Activated CD4-positive, alpha-beta T cell treated with anti-CD3 and anti-CD28 coated beads, Interleukin-2, amount 50 U/mL, for 24 hours (primary cell): ENCODE results near the gene DIS3L2.
"Not testable (repeated sequence)": the region's sequence is repeated elsewhere in the genome, so short reads cannot be mapped to it uniquely, and the experiment has no call there.

Experiments
- DNase-seq, 2 donors: peaks; one replicate each; pipeline ENCODE4 v3.0.0-alpha.2; 2020; ENCODE audit warnings: low read depth in 1 of 2, low spot score in 1 of 2

DIS3L2 gene

GRCh38 chr2:232006253-232006652 is 44.7 kb downstream of the DIS3L2 start:
- DNase-seq, result no peak

DNA sequence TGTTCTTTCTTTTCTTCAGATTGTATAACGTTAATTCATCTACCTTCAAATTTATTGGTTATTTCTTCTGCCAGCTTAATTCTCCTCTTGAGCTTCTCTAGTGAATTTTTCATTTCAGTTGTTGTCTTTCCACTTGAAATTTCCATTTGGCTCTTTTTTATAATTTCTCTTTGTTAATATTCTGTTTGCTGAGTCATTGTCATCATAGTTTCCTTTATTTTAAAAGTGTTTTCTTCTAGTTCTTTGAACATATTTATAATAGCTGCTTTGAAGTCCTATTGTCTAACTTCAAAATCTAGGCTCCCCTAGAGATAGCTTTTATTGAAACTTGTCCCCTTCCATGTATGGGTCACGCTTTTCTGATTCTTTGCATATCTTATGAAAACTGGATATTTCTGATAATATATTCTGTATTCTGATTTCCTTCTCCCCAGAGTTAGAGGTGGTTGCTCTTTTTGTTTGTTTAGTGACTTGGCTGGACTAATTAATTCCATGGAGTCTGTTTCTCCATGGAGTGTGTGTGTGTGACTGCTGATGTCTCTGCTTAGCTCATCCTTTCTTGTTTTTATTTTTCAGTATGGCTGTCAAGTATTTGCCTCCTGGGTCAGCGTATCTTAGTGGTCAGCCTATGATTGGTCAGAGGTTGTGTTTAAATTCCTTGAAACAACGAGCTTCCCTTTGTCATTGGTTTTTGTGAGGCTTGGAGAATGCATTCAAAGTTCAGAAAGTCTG is 47.6 kb downstream of the DIS3L2 start:
- DNase-seq, result no peak

DNA sequence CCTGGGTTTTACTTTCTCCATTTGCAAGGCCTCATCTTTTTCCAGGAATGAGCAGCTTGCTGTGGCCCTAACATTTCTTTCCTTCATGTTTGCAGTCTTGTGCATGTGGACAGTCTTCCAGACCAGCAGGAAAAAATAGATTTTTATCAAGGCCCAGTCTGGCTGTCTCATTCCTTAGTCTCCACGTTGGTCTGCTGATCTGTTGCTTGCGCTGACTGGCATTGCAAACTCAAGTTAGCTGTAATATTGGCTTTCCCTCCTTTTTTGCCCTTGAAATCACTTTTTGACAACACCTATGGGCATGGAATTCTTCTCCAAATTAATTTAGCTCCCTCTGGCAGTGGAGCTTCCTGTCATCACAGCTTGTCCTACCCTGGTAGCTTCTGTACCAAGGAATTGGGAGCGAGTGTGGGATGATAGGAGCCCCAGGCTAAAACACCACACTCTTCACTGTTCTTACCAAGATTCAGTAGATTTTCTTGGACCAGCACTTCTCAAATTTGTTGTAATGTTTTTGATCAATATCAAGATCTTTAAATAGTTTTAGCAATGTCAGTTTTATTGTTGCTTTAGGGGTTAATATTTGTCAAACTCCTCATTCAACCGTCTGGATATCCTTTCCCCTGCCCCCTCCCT is 48.2 kb downstream of the DIS3L2 start:
- DNase-seq, result no peak

- no peak for DNase-seq
Measured at GRCh38 chr2:232013701-232014353, 52.3 kb downstream of the DIS3L2 start.

DNA sequence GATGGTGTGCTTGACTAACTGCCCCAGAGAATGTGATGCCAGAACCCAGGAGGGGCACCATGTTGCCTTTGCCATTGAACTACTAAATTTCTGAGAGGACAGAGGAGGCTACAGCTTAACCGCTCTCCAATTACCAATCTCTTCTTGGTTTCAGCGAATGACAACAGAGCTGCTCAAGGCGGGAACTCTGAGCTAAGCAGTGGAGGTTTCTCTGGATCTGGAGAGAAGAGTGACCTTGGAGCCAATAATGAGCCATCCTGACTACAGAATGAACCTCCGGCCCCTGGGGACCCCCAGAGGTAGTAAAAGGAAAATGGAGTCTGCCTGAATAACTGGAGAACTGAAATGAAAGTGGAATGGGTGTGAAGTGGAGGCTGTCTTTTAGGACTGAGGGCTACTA is 53.2 kb downstream of the DIS3L2 start:
- DNase-seq, result no peak

GRCh38 chr2:232018181-232018580 is 56.7 kb downstream of the DIS3L2 start:
- no peak for DNase-seq

DNA sequence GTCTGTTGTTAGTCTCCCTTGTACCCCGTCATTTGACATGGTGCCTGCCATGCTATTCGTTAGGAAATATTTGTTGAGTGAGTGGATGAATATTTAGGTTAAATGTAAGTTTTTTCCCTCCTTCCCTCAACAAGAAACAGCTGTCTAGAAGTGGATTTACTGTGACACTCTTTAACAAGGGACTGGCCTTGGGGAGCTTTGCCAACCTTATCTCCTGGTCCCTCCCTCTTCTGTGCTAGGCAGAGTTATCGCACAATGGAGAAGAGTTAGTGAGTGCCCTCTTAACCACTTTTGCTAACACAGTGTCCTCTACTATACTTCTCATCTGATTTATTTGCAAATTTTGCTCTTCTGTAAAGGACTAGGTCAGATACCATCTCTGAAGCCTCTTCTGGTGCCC is 61.2 kb downstream of the DIS3L2 start:
- DNase-seq, result no peak

GRCh38 chr2:232023426-232023825 is 61.9 kb downstream of the DIS3L2 start:
- no peak for DNase-seq

DNA sequence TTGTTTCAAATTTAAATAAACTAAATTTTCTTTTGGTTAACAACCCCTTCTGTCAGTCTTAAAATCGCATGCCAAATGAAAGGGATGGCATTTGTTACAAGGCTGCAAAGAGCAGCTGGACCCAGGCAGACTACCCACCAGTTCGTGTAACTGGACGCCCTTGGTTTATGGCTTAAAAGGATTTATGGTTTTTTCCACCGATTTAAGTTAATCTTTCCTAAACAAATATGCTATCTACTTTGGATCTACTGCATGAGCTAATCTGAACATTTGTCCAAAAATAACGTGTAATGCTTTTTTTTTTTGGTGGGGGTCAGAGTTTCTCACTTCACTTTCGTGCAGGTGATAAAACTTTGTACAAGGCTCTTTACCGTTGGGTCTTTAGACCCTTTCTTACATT is 62.9 kb downstream of the DIS3L2 start:
- DNase-seq, result no peak

DNA sequence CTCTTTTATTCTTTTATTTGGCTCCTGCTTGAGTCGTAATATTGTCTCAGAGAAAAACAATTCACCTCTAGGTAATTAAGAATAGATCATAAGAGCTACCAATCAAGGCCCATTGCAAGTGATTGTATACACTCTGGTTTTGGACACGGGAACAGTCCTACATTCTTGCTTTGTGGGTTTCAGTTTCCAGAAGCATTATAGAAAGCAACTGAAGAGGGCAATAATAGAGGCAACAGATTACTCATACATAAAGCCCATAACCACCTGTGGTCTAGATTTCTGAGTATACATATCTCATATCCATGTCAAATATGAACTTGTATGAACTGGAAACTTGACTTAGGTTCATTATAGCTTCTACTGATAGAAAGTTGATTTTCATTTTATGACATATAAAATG is 65.4 kb downstream of the DIS3L2 start:
- DNase-seq, result peak in 1 of 2 donors; percentile 4

- DNase-seq, result no peak
Measured at GRCh38 chr2:232027530-232027929, 66.0 kb downstream of the DIS3L2 start.

DNA sequence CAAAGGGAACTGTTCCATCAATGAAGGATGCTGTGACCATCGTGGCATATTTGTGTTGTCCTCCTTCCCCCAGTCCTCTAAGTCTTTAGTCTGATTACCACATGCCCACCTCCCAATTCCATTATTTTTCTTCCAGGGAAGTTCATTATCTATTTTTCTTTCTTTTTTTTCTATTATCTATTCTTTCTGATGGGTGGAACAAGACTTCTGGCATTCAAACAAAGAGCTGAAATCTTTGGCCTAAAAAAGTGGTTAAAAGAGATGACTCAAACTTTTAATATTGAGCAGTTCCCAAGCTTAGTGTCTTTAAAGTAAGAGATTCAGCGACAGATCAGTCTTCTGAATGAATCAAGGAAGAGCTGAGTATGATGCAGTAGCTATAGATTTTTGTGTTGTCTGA is 66.6 kb downstream of the DIS3L2 start:
- no peak for DNase-seq

DNA sequence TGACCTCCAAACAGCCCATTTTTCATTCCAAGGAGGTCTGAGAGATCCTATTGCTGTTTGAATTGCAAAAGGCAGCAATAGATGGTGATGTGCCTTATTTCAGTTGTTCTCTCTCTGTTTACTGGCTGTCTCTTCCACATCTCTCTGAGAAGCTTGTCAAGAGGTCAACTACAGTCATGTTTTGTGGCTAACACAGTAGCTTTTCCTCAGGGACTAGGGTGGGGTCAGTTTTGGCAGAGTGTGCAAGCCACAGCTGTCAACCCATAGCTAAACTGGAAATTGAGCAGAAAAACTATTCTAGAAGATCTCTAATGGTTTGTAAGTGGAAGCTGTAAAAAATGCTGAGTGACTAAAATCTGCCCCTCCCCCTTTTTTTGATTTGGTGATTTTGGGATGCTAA is 67.1 kb downstream of the DIS3L2 start:
- DNase-seq, result no peak

DNA sequence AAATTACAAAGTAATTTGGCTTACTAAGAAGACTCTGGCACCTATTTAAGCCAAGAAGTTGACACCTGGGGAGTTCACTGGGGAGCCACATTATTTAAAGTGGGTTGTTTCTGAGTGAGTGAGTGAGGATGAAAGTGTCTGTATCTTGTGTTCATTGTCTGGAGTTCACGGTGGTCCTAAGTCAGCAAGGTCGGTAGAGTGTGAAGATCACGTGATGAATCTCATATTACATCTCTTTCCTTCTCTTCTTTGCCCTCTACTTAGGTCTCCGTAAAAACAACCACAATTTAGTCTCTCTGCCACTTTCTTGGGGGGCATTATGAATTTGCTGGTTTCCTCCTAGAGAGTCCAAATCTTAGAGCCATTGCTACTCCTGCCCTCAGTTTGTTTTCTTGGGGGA is 67.8 kb downstream of the DIS3L2 start:
- no peak for DNase-seq

DNA sequence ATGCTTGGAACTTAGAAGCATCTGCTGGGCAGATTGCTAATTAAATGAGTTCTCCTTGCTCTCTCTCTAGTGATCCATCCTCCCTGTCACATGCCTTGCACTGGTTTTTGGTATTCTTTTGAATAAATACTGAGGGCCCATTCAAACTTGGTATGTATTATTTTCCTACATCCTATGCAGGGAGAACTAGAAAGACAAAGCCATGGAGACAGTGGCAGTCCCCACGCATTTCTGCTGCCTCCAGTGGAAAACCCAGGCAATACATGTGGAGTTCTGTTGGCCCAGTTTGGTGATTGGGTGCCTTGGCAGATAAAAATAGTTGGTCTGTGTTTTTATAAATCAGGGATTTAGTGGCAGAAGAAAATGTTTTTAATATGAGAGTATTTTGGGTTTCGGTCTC is 68.7 kb downstream of the DIS3L2 start:
- DNase-seq, result no peak

- not testable (repeated sequence) for DNase-seq
Measured at GRCh38 chr2:232035292-232035691, 73.8 kb downstream of the DIS3L2 start.

- DNase-seq, result not testable (repeated sequence)
Measured at GRCh38 chr2:232036876-232037275, 75.4 kb downstream of the DIS3L2 start.

GRCh38 chr2:232038251-232038880 is 76.9 kb downstream of the DIS3L2 start:
- no peak for DNase-seq

GRCh38 chr2:232038881-232039485 is 77.5 kb downstream of the DIS3L2 start:
- DNase-seq, result no peak

DNA sequence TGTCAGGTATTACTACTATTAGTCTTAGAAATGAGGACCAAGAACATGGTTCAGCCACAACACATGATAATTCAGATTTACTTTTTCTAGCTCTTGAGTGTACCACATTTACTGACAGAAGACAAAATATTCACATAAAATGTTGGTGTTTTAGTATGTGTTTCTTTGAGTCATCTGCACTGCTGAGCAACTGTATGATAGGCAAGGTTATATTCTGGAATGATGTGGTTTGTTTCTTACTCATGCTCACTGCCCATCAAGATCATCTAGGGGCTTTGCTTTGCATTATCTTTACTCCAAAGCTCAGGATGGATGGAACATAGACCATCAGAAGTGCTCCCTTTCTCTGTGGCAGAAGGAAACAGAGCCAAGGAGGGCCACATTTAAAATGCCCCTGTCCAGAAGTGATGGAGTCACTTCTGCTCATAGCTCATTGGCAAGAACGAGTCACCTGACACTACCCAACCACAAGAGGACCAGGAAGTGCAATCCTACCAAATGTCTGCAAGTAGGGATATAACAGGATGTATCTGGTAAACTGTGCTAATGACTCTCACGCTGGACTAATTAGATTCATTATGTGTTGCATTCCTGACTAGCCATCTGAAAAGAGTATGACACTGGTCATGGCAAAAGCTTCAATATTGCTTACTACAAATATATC is 81.5 kb downstream of the DIS3L2 start:
- no peak for DNase-seq

DNA sequence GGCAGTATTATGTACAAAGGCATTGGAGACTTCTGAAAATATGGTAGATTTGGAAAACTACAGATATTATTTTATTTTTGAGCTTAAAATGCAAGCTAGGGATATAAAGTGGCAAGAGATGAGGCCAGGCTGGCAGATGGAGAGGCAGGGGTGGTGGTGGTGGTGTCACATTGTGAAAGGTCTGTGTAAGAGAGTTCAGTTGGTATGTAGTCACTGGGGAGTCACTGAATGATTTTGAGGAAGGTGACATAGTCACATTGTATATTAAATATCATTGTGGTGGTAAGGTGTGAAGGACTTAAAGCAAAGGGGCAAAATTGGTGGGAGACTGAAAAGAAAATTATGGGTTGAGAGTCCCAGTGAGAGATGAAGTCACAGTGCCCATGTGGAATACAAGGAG is 82.5 kb downstream of the DIS3L2 start:
- DNase-seq, result no peak
